HG02642 (cell line): ENCODE results near the gene CHMP2A.

Source experiments
- ATAC-seq: cut with Tn5 transposase; IDR thresholded peaks from one replicate; pipeline ENCODE4 v1.9.1; 2021; ENCODE audit warnings: mild to moderate bottlenecking; ENCODE audit not compliant: unreplicated experiment, poor library complexity

Gene CHMP2A

GRCh38 chr19:58570770-58571574 lies 16.1 kb upstream of the CHMP2A start:
- no peak for ATAC-seq

- ATAC-seq: no peak
These were observed 15.2 kb upstream of the CHMP2A start for GRCh38 chr19:58569943-58570670.

- ATAC-seq: no peak
These were observed 14.5 kb upstream of the CHMP2A start for GRCh38 chr19:58569191-58569942.

- ATAC-seq: no peak
These were observed 13.7 kb upstream of the CHMP2A start for GRCh38 chr19:58568453-58569130.

GRCh38 chr19:58566989-58567388 lies 12.1 kb upstream of the CHMP2A start:
- ATAC-seq: no peak

- no peak for ATAC-seq
These were observed 8.9 kb upstream of the CHMP2A start for GRCh38 chr19:58563823-58564222.

- no peak for ATAC-seq
These were observed 8.2 kb upstream of the CHMP2A start for GRCh38 chr19:58563034-58563573.

- no peak for ATAC-seq
These were observed 7.5 kb upstream of the CHMP2A start for GRCh38 chr19:58562122-58563033.

- no peak for ATAC-seq
These were observed 6.6 kb upstream of the CHMP2A start for GRCh38 chr19:58561373-58562121.

- ATAC-seq: no peak
These were observed 6.0 kb upstream of the CHMP2A start for GRCh38 chr19:58560921-58561320.

GRCh38 chr19:58560007-58560887 lies 5.3 kb upstream of the CHMP2A start:
- no peak for ATAC-seq

GRCh38 chr19:58559275-58560006 lies 4.5 kb upstream of the CHMP2A start:
- ATAC-seq: peak; percentile 26

GRCh38 chr19:58558623-58559274 lies 3.8 kb upstream of the CHMP2A start:
- ATAC-seq: peak; percentile 60

- peak; percentile 0 for ATAC-seq
These were observed 3.2 kb upstream of the CHMP2A start, which contains the start of gene UBE2M for GRCh38 chr19:58558066-58558622. Gene UBE2M (minus strand): TSS chr19:58558611. CDS start chr19:58558381, 230 bp downstream.

- ATAC-seq: no peak
These were observed 2.5 kb upstream of the CHMP2A start for GRCh38 chr19:58557221-58558065.
